Measurements from ENCODE around the gene GPC6. TPM values are rescaled to one million over a fixed set of nuclear protein-coding genes. Genes with fewer than 3 reads are reported as not detected.

Gene GPC6
- total RNA-seq, 1 donor from 2014 or later: 63.0 TPM

- Histone ChIP-seq H3K27ac (ENCODE audit: low read depth, low read length) (no peak overlapping the region), H3K4me2 (ENCODE audit: low read length) (no peak overlapping the region), H3K79me2 (ENCODE audit: insufficient read depth, low read length) (no peaks in the 10 kb centered on the region), H3K9me3 (ENCODE audit: insufficient read depth, low read depth, low read length) (no peaks in the 10 kb centered on the region), H3K9ac (ENCODE audit: low read length) (no peak overlapping the region), H2AFZ (ENCODE audit: low read depth, low read length) (no peak overlapping the region), H4K20me1 (ENCODE audit: insufficient read depth, low read length) (no peaks in the 10 kb centered on the region), H3K4me1 (ENCODE audit: insufficient read depth, low read length) (no peaks in the 10 kb centered on the region), H3K4me3 (ENCODE audit: insufficient read depth, low read depth, low read length) (no peak overlapping the region), H3K36me3 (ENCODE audit: insufficient read depth, low read length) (no peaks in the 10 kb centered on the region), H3K27me3 (ENCODE audit: insufficient read depth, low read length) (no peaks in the 10 kb centered on the region)
- Mint-ChIP-seq H3K27me3 (ENCODE audit: low read depth, unreplicated experiment) (no peaks in the 10 kb centered on the region), H3K27ac (ENCODE audit: unreplicated experiment) (no peak overlapping the region), H3K36me3 (ENCODE audit: low read depth, unreplicated experiment) (no peaks in the 10 kb centered on the region), H3K4me3 (ENCODE audit: unreplicated experiment) (no peak overlapping the region), H3K9me3 (ENCODE audit: unreplicated experiment) (no peaks in the 10 kb centered on the region), H3K4me1 (ENCODE audit: low read depth, unreplicated experiment) (peaks cover 2% of the 10 kb centered on the region)
- TF ChIP-seq, protein P1, sequence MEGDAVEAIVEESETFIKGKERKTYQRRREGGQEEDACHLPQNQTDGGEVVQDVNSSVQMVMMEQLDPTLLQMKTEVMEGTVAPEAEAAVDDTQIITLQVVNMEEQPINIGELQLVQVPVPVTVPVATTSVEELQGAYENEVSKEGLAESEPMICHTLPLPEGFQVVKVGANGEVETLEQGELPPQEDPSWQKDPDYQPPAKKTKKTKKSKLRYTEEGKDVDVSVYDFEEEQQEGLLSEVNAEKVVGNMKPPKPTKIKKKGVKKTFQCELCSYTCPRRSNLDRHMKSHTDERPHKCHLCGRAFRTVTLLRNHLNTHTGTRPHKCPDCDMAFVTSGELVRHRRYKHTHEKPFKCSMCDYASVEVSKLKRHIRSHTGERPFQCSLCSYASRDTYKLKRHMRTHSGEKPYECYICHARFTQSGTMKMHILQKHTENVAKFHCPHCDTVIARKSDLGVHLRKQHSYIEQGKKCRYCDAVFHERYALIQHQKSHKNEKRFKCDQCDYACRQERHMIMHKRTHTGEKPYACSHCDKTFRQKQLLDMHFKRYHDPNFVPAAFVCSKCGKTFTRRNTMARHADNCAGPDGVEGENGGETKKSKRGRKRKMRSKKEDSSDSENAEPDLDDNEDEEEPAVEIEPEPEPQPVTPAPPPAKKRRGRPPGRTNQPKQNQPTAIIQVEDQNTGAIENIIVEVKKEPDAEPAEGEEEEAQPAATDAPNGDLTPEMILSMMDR (IDR thresholded peaks at IDR 0.05; ENCODE audit: insufficient read depth, low read depth, low read length): no peak
- no peak for TF ChIP-seq EZH2 (IDR thresholded peaks at IDR 0.05; ENCODE audit: insufficient read depth, low read length)
- no peak for FAIRE-seq
- DNase-seq (ENCODE audit: low read depth): peak; percentile 6
These were observed 419.6 kb downstream of the GPC6 start for GRCh38 chr13:93646245-93646644.

- Histone ChIP-seq H3K4me3 (ENCODE audit: insufficient read depth, low read depth, low read length) (no peak overlapping the region), H3K27me3 (ENCODE audit: insufficient read depth, low read length) (no peaks in the 10 kb centered on the region), H3K9me3 (ENCODE audit: insufficient read depth, low read depth, low read length) (no peaks in the 10 kb centered on the region), H3K4me2 (ENCODE audit: low read length) (no peak overlapping the region), H4K20me1 (ENCODE audit: insufficient read depth, low read length) (no peaks in the 10 kb centered on the region), H3K9ac (ENCODE audit: low read length) (no peak overlapping the region), H3K27ac (ENCODE audit: low read depth, low read length) (no peak overlapping the region), H3K79me2 (ENCODE audit: insufficient read depth, low read length) (no peaks in the 10 kb centered on the region), H3K36me3 (ENCODE audit: insufficient read depth, low read length) (no peaks in the 10 kb centered on the region), H3K4me1 (ENCODE audit: insufficient read depth, low read length) (no peaks in the 10 kb centered on the region), H2AFZ (ENCODE audit: low read depth, low read length) (no peak overlapping the region)
- Mint-ChIP-seq H3K36me3 (ENCODE audit: low read depth, unreplicated experiment) (no peaks in the 10 kb centered on the region), H3K9me3 (ENCODE audit: unreplicated experiment) (no peaks in the 10 kb centered on the region), H3K27ac (ENCODE audit: unreplicated experiment) (no peak overlapping the region), H3K4me1 (ENCODE audit: low read depth, unreplicated experiment) (peaks cover 2% of the 10 kb centered on the region), H3K4me3 (ENCODE audit: unreplicated experiment) (no peak overlapping the region), H3K27me3 (ENCODE audit: low read depth, unreplicated experiment) (no peaks in the 10 kb centered on the region)
- TF ChIP-seq, protein P1 (IDR thresholded peaks at IDR 0.05; ENCODE audit: insufficient read depth, low read depth, low read length): no peak
- TF ChIP-seq EZH2 (IDR thresholded peaks at IDR 0.05; ENCODE audit: insufficient read depth, low read length): no peak
- DNase-seq (ENCODE audit: low read depth): no peak
- FAIRE-seq: no peak
These were observed 422.9 kb downstream of the GPC6 start for GRCh38 chr13:93649496-93649895.

- Mint-ChIP-seq H3K9me3 (ENCODE audit: unreplicated experiment) (no peaks in the 10 kb centered on the region), H3K27ac (ENCODE audit: unreplicated experiment) (no peak overlapping the region), H3K36me3 (ENCODE audit: low read depth, unreplicated experiment) (no peaks in the 10 kb centered on the region), H3K27me3 (ENCODE audit: low read depth, unreplicated experiment) (no peaks in the 10 kb centered on the region), H3K4me1 (ENCODE audit: low read depth, unreplicated experiment) (no peaks in the 10 kb centered on the region), H3K4me3 (ENCODE audit: unreplicated experiment) (no peak overlapping the region)
- no peak for FAIRE-seq
- H3K36me3 ChIP-seq (ENCODE audit: insufficient read depth, low read length): no peaks in the 10 kb centered on the region
- H3K9me3 ChIP-seq (ENCODE audit: insufficient read depth, low read depth, low read length): no peaks in the 10 kb centered on the region
- no peak overlapping the region for H2AFZ ChIP-seq (ENCODE audit: low read depth, low read length)
- no peaks in the 10 kb centered on the region for H3K27me3 ChIP-seq (ENCODE audit: insufficient read depth, low read length)
- no peak overlapping the region for H3K9ac ChIP-seq (ENCODE audit: low read length)
- no peaks in the 10 kb centered on the region for H3K79me2 ChIP-seq (ENCODE audit: insufficient read depth, low read length)
- no peaks in the 10 kb centered on the region for H3K4me1 ChIP-seq (ENCODE audit: insufficient read depth, low read length)
- H3K4me3 ChIP-seq (ENCODE audit: insufficient read depth, low read depth, low read length): no peak overlapping the region
- DNase-seq (ENCODE audit: low read depth): no peak
- H3K27ac ChIP-seq (ENCODE audit: low read depth, low read length): no peak overlapping the region
- TF ChIP-seq, protein P1 (IDR thresholded peaks at IDR 0.05; ENCODE audit: insufficient read depth, low read depth, low read length): no peak
- TF ChIP-seq EZH2 (IDR thresholded peaks at IDR 0.05; ENCODE audit: insufficient read depth, low read length): no peak
- H4K20me1 ChIP-seq (ENCODE audit: insufficient read depth, low read length): no peaks in the 10 kb centered on the region
- H3K4me2 ChIP-seq (ENCODE audit: low read length): no peak overlapping the region
These were observed 427.2 kb downstream of the GPC6 start for GRCh38 chr13:93653776-93654175.

Data from astrocyte (in vitro differentiated cells and primary cell).